PC-9 (cell line): ENCODE results near the gene MACROD1.

ENCODE experiments used
- EZH2 ChIP-seq: fragments of 200-600 bp; sonication (generic); IDR thresholded peaks from 2 replicates; pipeline ENCODE4 v1.8.0; 2017; ENCODE audit warnings: antibody characterized with exemption, low read depth
- TF ChIP-seq, protein P1 (sequence below): fragments of 200-600 bp; sonication (generic); conservative IDR thresholded peaks from 2 replicates; pipeline ENCODE4 v1.6.1; 2017; ENCODE audit warnings: mixed run types, antibody characterized with exemption, mild to moderate bottlenecking, moderate library complexity

DNA sequence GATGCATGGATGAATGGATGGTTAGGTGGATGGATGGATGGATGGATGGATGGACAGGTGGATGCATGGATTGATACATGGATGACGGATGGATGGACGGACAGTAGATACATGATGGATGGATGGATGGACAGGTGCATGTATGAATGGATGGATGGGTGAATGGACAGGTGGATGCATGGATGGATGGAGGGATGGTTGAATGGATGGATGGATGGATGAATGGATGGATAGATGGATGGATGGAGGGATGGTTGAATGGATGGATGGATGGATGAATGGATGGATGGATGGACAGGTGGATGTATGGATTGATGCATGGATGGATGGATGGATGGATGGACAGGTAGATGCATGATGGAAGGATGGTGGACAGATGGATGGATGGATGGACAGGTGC is 51.7 kb downstream of the MACROD1 start:
- TF ChIP-seq EZH2: no peak
- TF ChIP-seq, protein P1, sequence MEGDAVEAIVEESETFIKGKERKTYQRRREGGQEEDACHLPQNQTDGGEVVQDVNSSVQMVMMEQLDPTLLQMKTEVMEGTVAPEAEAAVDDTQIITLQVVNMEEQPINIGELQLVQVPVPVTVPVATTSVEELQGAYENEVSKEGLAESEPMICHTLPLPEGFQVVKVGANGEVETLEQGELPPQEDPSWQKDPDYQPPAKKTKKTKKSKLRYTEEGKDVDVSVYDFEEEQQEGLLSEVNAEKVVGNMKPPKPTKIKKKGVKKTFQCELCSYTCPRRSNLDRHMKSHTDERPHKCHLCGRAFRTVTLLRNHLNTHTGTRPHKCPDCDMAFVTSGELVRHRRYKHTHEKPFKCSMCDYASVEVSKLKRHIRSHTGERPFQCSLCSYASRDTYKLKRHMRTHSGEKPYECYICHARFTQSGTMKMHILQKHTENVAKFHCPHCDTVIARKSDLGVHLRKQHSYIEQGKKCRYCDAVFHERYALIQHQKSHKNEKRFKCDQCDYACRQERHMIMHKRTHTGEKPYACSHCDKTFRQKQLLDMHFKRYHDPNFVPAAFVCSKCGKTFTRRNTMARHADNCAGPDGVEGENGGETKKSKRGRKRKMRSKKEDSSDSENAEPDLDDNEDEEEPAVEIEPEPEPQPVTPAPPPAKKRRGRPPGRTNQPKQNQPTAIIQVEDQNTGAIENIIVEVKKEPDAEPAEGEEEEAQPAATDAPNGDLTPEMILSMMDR: no peak
